Fibroblast of lung (primary cell): Measurements from ENCODE around the gene CETN3.

ENCODE experiments used
- CTCF ChIP-seq, 2 donors: IDR thresholded peaks in 1 of 2; conservative IDR thresholded peaks in 1 of 2; 1 replicate in 1 of 2; 2 replicates in 1 of 2; pipeline ENCODE4 v1.5.1; 2011 to 2012; ENCODE audit warnings: low read length in 2 of 2, control low read depth in 1 of 2, inconsistent platforms in 1 of 2, low read depth in 1 of 2, mild to moderate bottlenecking in 1 of 2
- EZH2 ChIP-seq: IDR thresholded peaks from 2 replicates; pipeline ENCODE4 v1.5.1; 2012; ENCODE audit warnings: low read length, control low read depth, mild to moderate bottlenecking; ENCODE audit errors: missing control alignments

- TF ChIP-seq CTCF (conservative IDR thresholded peaks at IDR 0.05 in 1 of 2, IDR thresholded peaks at IDR 0.05 in 1 of 2; ENCODE audit: low read depth in 1 of 2, low read length in 2 of 2) (no peak), EZH2 (no peak)
These were observed 58.5 kb downstream of the CETN3 start for GRCh38 chr5:90351101-90351500.
